A673 (cell line): Measurements from ENCODE around the gene TSPAN13.

Source experiments
- EZH2 ChIP-seq: fragments of 200-600 bp; sonication (generic); IDR thresholded peaks from 2 replicates; pipeline ENCODE4 v1.6.1; 2017; ENCODE audit warnings: borderline replicate concordance, low read depth, mild to moderate bottlenecking, mixed read lengths, antibody characterized with exemption, low read length; ENCODE audit not compliant: poor library complexity, severe bottlenecking
- TF ChIP-seq, protein P1 (sequence below): fragments of 300-800, 200-600 bp; sonication (generic); conservative IDR thresholded peaks from 2 replicates; pipeline ENCODE4 v1.5.1; 2017; ENCODE audit warnings: low read depth, mild to moderate bottlenecking, antibody characterized with exemption, low read length, moderate library complexity, mixed read lengths

- TF ChIP-seq, protein P1, sequence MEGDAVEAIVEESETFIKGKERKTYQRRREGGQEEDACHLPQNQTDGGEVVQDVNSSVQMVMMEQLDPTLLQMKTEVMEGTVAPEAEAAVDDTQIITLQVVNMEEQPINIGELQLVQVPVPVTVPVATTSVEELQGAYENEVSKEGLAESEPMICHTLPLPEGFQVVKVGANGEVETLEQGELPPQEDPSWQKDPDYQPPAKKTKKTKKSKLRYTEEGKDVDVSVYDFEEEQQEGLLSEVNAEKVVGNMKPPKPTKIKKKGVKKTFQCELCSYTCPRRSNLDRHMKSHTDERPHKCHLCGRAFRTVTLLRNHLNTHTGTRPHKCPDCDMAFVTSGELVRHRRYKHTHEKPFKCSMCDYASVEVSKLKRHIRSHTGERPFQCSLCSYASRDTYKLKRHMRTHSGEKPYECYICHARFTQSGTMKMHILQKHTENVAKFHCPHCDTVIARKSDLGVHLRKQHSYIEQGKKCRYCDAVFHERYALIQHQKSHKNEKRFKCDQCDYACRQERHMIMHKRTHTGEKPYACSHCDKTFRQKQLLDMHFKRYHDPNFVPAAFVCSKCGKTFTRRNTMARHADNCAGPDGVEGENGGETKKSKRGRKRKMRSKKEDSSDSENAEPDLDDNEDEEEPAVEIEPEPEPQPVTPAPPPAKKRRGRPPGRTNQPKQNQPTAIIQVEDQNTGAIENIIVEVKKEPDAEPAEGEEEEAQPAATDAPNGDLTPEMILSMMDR, result no peak
- TF ChIP-seq EZH2, result no peak
These were observed 32.3 kb downstream of the TSPAN13 start for GRCh38 chr7:16785846-16786245.
